Smooth muscle cell (in vitro differentiated cells): ENCODE measurements around the gene CCDC73. TPM values are rescaled to one million over a fixed set of nuclear protein-coding genes. Genes with fewer than 3 reads are reported as not detected.

Experiments
- DNase-seq: peaks from one replicate; lab custom pipeline; 2025; ENCODE audit not compliant: unreplicated experiment; lab: John Stamatoyannopoulos, UW
- H2AFZ ChIP-seq: fragments of 200-600 bp; sonication (generic); 2 replicates; pipeline ENCODE4 v1.6.0; 2016; ENCODE audit warnings: antibody characterized with exemption, low read depth, mild to moderate bottlenecking
- H3F3A ChIP-seq: fragments of 200-600 bp; sonication (generic); 2 replicates; pipeline ENCODE4 v1.6.0; 2017; ENCODE audit warnings: antibody characterized with exemption, low read depth
- H3K27ac ChIP-seq: fragments of 200-600 bp; sonication (generic); 2 replicates; pipeline ENCODE4 v1.5.1; 2016; ENCODE audit warnings: low read depth, mild to moderate bottlenecking
- H3K27me3 ChIP-seq: fragments of 200-600 bp; sonication (generic); 2 replicates; pipeline ENCODE4 v1.6.1; 2016; ENCODE audit warnings: low read depth, mild to moderate bottlenecking
- H3K36me3 ChIP-seq: fragments of 200-600 bp; sonication (generic); 2 replicates; pipeline ENCODE4 v1.5.1; 2016; ENCODE audit warnings: low read depth
- H3K4me1 ChIP-seq: fragments of 200-600 bp; sonication (generic); 2 replicates; pipeline ENCODE4 v1.5.1; 2016; ENCODE audit warnings: low read depth
- H3K4me2 ChIP-seq: fragments of 200-600 bp; sonication (generic); 2 replicates; pipeline ENCODE4 v1.6.0; 2016; ENCODE audit warnings: mild to moderate bottlenecking
- H3K4me3 ChIP-seq: fragments of 200-600 bp; sonication (generic); 2 replicates; pipeline ENCODE4 v1.5.1; 2016; ENCODE audit warnings: mild to moderate bottlenecking
- H3K79me2 ChIP-seq: fragments of 200-600 bp; sonication (generic); 2 replicates; pipeline ENCODE4 v1.6.0; 2016; ENCODE audit warnings: low read depth, mild to moderate bottlenecking
- H3K9ac ChIP-seq: fragments of 200-600 bp; sonication (generic); 2 replicates; pipeline ENCODE4 v1.6.0; 2016; ENCODE audit warnings: low read depth
- H3K9me3 ChIP-seq: fragments of 200-600 bp; sonication (generic); replicated peaks from 2 replicates; pipeline ENCODE4 v1.5.1; 2016; ENCODE audit warnings: low read depth
- H4K20me1 ChIP-seq: fragments of 200-600 bp; sonication (generic); 2 replicates; pipeline ENCODE4 v1.6.0; 2016; ENCODE audit warnings: low read depth
- CTCF ChIP-seq: fragments of 200-600 bp; sonication (generic); IDR thresholded peaks from 2 replicates; pipeline ENCODE4 v1.5.1; 2017; ENCODE audit warnings: borderline replicate concordance, mild to moderate bottlenecking, antibody characterized with exemption; ENCODE audit not compliant: insufficient read depth, poor library complexity, severe bottlenecking
- WGBS: methylation state at CpG from one replicate; pipeline ENCODE4 v1.1.7; 2016; ENCODE audit warnings: low lambda C conversion rate; 5-methylcytosine and 5-hydroxymethylcytosine counted together
- polyA plus RNA-seq: library from polyadenylated mRNA; unstranded; fragments of >200 nt; fragmentation: Nextera tagmentation; extraction: Ambion mirVana; gene quantifications from 2 replicates; pipeline ENCODE4 v1.2.1, GENCODE V29; 2016
- total RNA-seq: library from RNA; depleted of rRNA; stranded (reverse); fragments of >200 nt; gene quantifications from 2 replicates; pipeline ENCODE4 v1.2.3, GENCODE V29; 2014

CCDC73 gene
- total and polyA plus RNA-seq, 2 experiments from 2014 or later: not detected

GRCh38 chr11:32792948-32793475 is 1.4 kb downstream of the CCDC73 start:
- no peaks in the 10 kb centered on the region for H3K36me3 ChIP-seq
- no peaks in the 10 kb centered on the region for H4K20me1 ChIP-seq
- peak; percentile 73 for TF ChIP-seq CTCF
- peaks cover 46% of the 10 kb centered on the region for H3K27me3 ChIP-seq
- DNase-seq: no peak
- no peak overlapping the region for H2AFZ ChIP-seq
- H3K9ac ChIP-seq: no peak overlapping the region
- no peaks in the 10 kb centered on the region for H3K9me3 ChIP-seq
- no peaks in the 10 kb centered on the region for H3K4me1 ChIP-seq
- peak overlapping the region; percentile 58 for H3K4me2 ChIP-seq
- H3K27ac ChIP-seq: no peak overlapping the region
- H3K79me2 ChIP-seq: no peaks in the 10 kb centered on the region
- H3F3A ChIP-seq: no peaks in the 10 kb centered on the region
- H3K4me3 ChIP-seq: peak overlapping the region; percentile 28
- 31% methylated on average over 13 of the region's 13 CpGs for WGBS

DNA sequence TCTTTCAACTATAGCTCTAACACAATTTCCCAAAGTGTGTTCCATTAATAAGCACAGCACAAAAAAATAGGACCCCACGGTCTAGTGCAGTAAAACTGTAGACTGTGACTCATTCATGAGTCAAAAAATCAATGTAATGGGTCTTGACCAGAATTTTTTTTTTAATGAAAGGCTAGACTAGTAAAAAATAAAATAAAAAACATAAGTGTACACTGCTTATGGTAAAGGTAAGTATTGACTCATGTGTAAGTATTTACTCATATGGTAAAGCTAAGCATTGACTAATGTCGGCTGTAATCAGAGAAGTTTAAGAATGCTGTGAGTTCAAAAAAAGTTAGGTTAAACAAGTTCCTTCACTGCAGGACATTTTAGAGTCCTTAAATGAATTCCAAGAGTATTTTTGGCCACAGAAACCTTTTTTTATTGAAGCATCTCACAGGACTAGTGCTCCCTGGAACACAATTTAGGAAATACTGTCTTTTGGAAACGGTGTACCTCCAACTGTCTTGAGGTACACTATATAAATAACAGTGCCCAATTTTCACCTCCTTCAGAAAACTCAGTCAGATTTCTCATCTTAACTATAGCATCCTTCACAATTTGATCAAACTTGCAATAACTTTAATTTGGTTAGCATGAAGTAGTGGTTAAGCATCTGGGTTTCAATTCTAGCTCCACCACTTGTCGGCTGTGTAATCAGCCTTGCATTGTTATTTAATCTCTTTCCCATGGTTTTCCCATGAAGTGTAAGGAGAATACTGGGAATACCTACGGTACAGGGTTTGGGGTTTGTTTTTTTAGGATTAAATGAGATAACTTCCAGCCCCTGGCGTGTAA is 2.1 kb downstream of the CCDC73 start:
- Histone ChIP-seq H3K4me1 (no peaks in the 10 kb centered on the region), H3K27ac (no peak overlapping the region), H3K36me3 (no peaks in the 10 kb centered on the region), H3K27me3 (peaks cover 53% of the 10 kb centered on the region), H3K4me3 (no peak overlapping the region), H3F3A (no peaks in the 10 kb centered on the region), H2AFZ (no peak overlapping the region), H3K9me3 (no peaks in the 10 kb centered on the region), H4K20me1 (no peaks in the 10 kb centered on the region), H3K4me2 (no peak overlapping the region), H3K79me2 (no peaks in the 10 kb centered on the region), H3K9ac (no peak overlapping the region)
- WGBS: 38% methylated on average over 6 of the region's 6 CpGs
- DNase-seq: no peak
- no peak for TF ChIP-seq CTCF

GRCh38 chr11:32790916-32791315 is 3.5 kb downstream of the CCDC73 start:
- no peak overlapping the region for H3K9ac ChIP-seq
- no peaks in the 10 kb centered on the region for H3K9me3 ChIP-seq
- no peak for DNase-seq
- no peak for TF ChIP-seq CTCF
- H3K4me1 ChIP-seq: no peaks in the 10 kb centered on the region
- H3K27me3 ChIP-seq: peaks cover 60% of the 10 kb centered on the region
- no peak overlapping the region for H3K4me3 ChIP-seq
- H3F3A ChIP-seq: no peaks in the 10 kb centered on the region
- no peaks in the 10 kb centered on the region for H4K20me1 ChIP-seq
- no peak overlapping the region for H2AFZ ChIP-seq
- H3K27ac ChIP-seq: no peak overlapping the region
- H3K4me2 ChIP-seq: no peak overlapping the region
- H3K79me2 ChIP-seq: no peaks in the 10 kb centered on the region
- 69% methylated on average over 1 of the region's 1 CpG for WGBS
- H3K36me3 ChIP-seq: no peaks in the 10 kb centered on the region

DNA sequence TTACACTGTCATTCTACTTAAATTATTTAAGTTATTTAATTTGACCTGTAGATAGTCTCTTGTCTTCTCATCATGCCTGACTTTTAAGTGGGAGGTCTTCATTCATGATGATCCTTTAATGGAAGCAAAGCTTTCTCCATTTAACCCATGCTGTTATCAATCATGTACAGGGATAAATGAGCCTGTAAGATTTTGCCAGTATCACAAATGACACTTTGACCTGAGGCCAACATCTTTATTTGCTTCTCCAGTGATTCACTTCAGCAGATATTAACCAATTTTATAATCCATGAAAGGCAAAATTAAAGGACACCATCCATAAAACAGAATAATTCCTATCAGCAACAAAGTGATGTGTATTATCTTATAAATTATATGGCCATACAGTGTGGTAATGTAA is 7.7 kb downstream of the CCDC73 start:
- Histone ChIP-seq H3K4me1 (no peaks in the 10 kb centered on the region), H3K27ac (no peak overlapping the region), H3K9me3 (no peaks in the 10 kb centered on the region), H2AFZ (no peak overlapping the region), H3K9ac (no peak overlapping the region), H3K4me2 (no peak overlapping the region), H3K36me3 (no peaks in the 10 kb centered on the region), H3K79me2 (no peaks in the 10 kb centered on the region), H3F3A (no peaks in the 10 kb centered on the region), H3K4me3 (no peak overlapping the region), H3K27me3 (peaks cover 56% of the 10 kb centered on the region), H4K20me1 (no peaks in the 10 kb centered on the region)
- no peak for DNase-seq
- no peak for TF ChIP-seq CTCF
